HG03457 (cell line): ENCODE results near the gene DND1.
"Not testable (repeated sequence)": the region's sequence is repeated elsewhere in the genome, so short reads cannot be mapped to it uniquely, and the experiment has no call there.

ENCODE experiments used
- ATAC-seq: cut with Tn5 transposase; IDR thresholded peaks from one replicate; pipeline ENCODE4 v1.9.1; 2021; ENCODE audit warnings: moderate number of reproducible peaks; ENCODE audit not compliant: unreplicated experiment

DND1 gene

DNA sequence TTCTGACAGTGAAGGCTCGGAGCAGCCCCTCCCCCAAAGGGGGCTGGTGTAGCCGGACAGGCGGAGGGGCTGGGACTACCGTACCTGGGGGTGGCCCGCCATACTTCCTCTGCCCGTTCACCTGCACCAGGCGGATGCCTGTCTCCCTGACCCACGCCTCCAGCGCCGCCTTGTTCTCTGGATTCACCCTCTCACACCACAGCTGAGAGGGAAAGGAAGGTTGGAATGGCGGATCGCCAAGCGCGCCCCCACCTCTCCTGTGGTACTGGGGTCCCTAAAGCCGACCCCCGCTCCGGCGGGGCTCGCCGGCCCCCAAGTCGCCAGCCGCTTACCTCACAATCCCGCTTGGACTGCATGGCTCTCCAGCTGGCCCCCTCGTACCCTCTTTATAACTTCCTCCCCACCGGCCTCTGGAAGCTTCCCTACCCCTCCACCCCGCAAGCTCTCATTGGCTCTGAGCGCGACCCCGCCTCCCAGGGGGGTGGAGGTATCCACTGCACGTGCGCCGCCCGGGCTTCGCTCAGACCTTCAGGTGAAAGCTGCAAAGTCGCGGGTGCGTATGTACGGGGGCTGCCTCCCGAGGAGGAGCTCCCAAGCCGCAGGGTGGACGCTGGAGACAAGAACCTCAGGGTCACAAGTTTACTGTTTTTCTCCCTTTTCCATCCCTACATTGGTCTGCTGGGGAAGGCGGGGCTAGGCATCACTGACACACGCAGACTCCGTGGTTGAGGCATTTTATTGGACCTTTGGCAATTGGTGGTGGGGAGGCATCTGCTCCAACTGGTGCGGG is at the start of gene DND1:
Gene DND1 (minus strand): TSS at position 390 of the 790 bp plus-strand sequence. CDS start 34 bp downstream, at position 356.
- ATAC-seq, result no peak

DNA sequence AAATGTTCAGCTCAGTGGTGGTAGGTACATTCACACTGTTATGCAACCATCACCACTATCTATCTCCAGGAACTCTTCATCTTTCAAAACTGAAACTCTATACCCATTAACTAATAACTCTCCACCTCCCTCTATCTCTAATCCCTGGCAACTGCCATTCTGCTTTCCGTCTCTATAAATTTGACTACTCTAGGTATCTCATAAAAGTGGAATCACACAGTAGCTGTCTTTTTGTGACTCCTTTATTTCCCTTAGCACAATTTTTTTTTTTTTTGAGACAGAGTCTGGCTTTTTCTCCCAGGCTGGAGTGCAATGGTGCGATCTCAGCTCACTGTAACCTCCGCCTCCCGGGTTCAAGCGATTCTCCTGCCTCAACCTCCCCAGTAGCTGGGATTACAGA is 48.0 kb upstream of the DND1 start:
- not testable (repeated sequence) for ATAC-seq

DNA sequence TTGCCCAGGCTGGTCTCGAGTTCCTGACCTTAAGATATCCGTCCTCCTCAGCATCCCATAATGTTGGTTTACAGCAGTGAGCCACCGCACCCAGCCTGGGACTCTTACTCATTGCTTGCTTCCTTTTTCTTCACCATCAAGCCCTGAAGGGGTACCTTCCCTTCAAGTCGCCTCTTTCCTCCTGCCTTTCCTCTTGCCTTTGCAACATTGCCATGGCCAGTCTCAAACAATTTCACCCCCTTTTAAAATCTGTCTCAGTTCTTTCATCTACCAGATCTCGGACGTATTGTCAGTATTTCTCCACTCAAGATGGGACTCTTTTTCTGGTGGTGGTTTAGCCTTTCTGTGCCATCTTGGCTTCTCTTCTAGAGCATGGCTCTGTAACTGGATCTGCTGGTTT is 47.4 kb upstream of the DND1 start:
- not testable (repeated sequence) for ATAC-seq

DNA sequence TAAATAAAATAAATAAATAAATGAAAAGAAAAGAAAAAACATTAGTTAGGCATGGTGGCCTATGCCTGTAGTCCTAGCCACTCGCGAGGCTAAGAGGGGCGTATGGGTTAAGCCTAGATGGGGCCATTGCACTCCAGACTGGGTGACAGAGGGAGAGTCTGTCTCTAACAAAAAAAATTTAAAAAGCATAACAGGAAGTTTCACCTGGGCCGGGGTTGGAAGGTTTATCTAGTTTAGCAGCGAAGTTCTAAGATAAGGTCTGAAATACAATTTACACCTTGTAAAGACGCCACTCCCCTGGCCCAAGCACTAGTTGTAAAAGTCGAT is 44.9 kb upstream of the DND1 start:
- ATAC-seq, result no peak

DNA sequence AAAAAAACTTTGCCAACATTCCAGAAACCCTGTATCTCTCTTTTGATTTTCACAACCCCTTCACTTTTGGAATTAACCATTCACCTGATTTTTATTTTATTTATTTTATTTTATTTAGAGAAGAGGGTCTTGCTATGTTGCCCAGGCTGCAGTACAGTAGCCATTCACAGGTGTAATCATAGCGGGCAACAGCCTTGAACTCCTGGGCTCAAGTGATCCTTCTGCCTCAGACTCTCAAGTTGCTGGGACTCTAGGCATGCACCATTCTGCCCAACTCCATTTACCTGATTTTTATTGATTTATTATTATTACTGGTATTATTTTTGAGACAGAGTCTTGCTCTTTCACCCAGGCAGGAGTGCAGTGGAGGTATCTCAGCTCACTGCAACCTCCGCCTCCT is 42.9 kb upstream of the DND1 start:
- not testable (repeated sequence) for ATAC-seq

DNA sequence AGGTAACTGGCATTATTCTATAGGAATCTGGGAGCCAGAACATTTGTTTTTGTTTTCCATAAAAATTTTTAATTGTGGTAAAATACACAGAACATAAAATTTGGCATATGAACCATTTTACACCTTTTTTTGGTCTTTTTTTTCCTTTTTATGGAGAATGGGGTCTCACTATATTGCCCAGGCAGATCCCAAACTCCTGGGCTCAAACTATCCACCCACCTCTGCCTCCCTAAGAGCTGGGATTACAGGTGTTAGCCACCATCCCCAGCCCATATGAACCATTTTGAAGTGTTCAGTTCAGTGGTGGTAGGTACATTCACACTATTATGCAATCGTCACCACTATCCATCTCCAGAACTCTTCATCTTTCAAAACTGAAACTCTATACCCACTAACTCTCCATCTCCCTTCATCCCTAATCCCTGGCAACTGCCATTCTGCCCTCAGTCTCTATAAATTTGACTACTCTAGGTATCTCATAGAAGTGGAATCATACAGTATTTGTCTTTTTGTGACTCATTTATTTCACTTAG is 40.3 kb upstream of the DND1 start:
- no peak for ATAC-seq

DNA sequence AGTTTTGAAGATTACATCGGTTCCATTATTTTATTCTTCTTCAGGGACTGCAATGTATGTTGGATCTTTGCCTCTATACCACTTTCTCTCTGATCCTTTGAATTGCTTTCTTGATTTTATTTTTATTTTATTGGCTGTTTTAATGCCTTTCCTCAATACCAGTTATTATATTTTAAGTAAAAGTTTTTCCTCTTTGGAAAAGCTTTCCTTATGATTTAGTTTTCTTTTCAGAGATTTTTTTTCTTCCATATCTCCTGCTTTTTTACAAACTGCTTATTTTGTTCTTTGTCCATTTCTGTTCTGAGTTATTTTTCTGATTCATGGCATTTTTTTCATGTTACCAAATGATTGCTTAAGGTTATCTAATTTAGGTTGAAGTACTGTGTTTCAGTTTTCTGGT is 38.4 kb upstream of the DND1 start:
- no peak for ATAC-seq

DNA sequence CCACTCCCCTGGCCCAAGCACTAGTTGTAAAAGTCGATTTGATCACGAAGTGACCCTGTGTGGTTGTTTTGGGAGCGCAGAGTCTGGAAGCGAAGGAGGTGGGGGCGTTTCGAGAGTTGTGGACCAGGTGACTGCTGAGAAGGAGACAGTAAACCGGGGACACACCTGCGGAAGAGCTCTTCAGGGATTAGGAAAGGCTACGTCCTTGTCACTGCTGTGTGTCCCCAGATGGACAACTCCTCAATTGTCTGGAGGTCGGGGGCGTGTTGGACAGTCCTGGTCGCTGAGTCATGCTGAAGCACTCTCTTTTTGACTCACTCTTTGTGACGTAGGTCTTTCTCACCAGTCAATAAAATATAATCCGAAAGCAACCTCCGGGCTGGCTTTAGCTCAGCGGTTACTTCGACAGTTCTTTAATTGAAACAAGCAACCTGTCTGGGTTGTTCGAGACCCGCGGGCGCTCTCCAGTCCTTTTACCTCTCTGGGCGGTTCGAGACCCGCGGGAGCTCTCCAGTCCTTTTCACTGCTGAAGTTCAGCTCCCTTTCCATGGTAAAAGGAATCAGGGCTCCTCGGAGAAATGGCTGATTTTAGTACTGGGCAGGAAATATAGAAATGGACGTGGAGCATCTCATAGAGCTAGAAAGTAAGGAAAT is 37.6 kb upstream of the DND1 start:
- peak; percentile 89 for ATAC-seq

DNA sequence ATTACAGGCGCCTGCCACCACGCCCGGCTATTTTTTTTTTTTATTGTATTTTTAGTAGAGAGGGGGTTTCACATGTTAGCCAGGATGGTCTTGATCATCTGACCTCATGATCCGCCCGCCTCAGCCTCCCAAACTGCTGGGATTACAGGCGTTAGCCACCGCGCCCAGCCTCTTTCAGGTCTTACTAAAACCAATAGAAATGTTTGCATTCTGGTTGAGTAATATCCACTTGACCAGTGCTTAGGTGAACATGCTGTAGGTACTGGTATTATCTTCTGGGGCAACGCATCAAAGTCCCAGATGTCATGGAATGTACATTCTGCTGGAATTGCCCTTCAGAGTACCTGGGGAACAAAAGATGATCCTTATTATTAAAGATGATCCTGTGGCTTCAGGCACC is 35.4 kb upstream of the DND1 start:
- ATAC-seq, result not testable (repeated sequence)

DNA sequence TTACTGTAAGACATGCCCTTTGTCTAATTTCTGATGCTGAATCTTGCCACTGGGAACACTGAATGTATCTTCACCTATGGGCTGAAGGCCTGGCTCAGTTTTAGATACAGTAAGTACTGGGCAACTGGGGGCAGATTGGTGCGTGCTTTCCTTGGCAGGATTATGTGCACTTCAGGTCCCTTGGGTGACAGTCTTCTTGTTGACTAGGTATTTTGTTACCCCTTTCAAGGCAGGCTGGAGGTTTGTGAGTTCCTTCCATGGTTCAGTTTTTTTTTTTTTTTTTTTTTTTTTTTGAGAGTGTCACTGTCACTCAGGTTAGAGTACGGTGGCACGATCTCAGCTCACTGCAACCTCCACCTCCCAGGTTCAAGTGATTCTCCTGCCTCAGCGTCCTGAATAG is 34.4 kb upstream of the DND1 start:
- no peak for ATAC-seq

DNA sequence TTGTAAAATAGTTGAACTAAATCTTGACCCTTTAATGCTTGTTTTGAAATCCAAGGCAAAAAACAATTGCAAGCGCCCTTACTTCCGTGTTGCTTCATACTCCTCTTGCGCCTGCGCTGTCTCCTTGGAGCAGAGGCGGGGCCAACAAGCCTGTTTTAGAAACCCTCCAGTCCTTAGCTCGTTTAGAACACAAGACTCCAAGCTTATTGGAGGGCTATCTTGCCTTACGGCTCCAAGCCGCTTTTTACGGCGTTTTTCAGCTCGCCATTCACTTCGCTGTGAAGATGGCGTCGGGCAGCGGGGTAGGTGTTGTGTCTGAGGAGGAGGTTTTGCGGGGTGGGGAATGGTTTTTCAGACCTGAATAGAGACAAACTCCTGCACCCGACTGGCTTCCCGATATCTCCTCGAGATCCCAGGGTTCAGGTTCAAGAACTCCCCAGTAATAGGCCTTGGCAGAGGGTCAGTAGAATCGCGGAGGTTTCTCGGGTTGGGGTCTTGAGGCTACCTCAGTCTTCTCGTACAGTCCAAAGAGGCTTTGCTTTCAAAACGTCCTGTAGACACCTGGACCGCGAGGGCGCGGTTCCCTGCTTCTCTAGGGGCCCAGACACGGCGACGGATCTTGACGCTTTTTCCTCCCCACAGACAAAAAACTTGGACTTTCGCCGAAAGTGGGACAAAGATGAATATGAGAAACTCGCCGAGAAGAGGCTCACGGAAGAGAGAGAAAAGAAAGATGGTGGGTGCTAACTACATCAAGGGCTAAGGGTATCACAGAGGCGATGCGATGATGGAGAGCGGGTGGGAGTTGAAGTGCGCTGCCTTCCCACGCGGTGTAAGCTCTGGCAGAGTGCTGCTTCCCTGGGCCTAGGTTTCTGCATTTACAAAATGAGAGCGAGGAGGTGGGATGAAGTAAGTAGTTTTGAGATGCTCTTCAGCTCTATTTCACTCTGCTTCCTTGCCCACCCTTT is 27.1 kb upstream of the DND1 start, which contains the start of gene ZMAT2:
Gene ZMAT2 (plus strand): TSS at position 271 of the 968 bp plus-strand sequence. CDS start 14 bp downstream, at position 285.
- peak; percentile 85 for ATAC-seq

DNA sequence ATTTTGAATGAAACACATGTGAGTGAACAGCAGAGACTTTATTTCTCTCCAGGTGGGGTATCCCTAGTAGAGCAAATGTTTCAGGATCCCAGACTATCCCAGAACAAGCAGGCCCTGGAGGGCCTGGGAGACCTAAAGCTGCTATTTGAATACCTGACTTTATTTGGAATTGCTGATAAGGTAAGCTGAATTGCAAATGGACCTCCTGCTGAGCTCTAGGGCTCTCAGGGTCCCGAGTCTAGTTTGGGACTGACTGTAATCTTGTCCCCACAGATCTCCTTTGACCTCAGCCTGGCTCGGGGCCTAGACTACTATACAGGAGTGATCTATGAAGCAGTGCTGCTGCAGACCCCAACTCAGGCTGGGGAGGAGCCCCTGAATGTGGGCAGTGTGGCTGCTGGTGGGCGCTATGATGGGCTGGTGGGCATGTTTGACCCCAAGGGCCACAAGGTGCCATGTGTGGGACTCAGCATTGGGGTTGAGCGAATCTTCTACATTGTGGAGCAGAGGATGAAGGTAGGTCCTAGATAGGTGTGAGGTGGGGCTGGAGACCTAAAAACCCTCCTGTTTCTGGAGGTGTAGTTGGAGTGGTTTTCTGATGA is 23.6 kb upstream of the DND1 start:
- no peak for ATAC-seq

DNA sequence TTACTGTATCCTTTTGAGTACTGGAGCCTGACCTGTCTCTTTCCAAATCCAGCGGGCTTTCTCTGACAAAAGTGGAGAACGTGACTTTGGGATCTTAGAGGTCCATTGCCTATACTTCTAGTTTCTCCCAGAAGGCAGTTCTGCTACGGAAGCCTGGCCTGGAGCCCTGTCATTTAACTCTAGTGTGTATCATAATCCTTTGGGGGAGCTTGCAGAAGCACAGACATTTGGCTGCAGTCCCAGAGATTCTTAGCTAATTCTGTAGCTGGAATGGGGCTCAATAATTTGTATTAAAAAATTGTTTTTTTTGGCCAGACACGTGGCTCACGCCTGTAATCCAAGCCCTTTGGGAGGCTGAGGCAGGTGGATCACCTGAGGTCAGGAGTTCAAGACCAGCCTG is 20.9 kb upstream of the DND1 start:
- ATAC-seq, result no peak

DNA sequence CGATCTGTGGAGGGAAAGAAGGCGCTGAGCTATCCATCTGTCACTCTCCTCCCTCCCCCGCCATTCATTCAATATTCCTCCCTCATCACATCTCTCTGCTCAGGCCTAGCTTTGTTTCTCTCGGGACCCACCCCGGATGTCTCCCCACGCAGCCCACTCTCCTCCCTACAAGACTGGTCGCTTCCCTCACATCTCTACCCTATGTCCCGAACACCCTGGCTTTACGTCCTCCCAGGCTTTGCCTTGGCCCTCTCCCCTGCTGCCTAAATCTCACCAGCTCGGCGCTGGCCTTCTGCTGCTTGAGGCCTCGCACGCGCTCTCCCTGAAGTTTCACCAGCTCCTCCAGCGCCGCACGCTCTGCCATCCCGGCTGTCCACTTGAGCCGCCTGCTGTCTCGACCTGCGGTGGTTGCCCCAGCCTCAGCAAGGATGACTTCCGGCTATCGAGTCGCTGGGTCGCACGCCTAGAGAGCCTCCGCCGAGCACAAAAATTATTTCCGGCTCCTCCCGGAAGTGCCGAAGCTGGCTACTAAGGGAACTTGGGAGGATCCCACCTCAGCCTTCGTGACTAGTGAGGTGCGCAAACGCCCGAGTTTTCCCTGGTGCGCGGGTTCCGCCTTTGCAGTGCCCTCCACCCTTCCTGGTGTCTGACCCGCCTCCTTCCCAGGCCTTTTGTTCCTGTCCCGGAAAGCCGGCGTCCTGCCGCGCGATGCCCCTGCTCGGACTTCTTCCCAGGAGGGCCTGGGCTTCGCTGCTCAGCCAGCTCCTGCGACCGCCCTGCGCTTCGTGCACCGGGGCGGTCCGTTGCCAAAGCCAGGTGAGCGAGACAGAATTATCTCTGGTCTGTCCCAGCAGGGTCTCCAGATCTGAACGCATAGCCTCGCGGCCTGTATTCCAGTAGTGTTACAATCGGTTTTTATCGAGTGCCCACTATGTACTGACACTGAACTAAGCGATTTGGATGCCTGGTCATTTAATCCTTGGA is 17.9 kb upstream of the DND1 start, which contains the start of the genes HARS1 and HARS2:
Gene HARS1 (minus strand): TSS at position 430 of the 984 bp plus-strand sequence. CDS start 66 bp downstream, at position 364.
Gene HARS2 (plus strand): TSS at position 515 of the 984 bp plus-strand sequence. CDS start 194 bp downstream, at position 709.
- ATAC-seq, result peak; percentile 93

DNA sequence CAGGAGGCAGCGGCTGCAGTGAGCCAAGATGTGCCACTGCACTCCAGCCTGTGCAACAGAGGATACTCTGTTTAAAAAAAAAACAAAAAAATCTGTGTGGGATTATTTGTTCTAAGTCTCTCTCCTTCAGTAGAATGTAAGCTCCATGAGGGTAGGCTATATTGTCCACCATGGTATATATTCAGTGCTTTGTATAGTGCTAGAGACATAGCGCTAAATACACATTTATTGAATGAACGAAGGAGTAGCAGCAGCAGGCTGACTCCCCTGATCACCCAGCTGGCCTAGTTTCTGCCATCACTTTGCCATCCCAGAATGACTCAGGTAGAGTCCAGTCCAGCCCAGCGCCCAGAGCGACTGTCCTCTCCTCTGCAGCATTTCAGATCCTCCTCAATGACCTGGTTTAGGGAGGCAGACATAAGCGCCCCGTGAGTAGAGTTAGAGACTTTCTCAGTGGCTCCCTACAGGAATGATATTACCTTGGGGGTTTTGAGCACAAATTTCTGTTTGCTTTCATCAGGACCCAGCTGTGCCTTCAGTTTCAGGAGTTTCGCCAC is 17.1 kb upstream of the DND1 start:
- ATAC-seq, result peak; percentile 4

DNA sequence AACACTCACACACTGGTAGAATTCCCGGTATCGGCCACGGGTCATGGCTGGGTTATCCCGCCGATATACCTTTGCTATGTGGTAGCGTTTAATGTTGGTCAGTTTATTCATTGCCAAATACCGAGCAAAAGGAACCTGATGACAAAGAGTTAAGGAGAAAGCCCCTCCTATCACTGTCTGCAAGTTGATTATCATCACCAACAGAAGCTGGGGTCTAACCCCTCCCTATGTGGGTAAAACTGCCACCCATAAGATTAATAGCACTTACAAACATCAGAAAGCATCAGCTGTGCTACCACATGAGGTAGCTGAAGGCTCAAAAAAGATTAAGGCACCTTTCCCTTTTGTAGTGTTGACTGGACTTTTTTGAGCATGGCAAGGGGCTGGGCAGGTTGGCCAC is 5.6 kb upstream of the DND1 start:
- no peak for ATAC-seq

DNA sequence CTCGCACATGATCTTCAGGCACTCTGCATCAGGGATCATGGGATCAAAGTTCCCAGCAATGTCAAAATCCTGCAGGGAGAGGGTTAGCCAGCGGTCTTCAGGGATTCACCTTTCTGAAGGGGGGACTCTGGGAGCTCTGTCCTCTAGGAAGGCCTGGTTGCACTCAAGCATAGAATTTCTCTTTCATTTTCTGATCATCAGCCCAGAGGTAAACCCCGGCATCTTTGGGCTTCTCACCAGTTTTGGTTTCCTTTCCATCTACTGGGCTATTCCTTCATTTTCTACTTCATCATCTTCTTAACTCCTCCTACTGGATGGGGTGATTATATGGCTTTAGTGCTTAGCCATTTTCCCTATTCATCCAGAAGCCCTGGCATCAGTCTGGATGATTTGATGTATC is 4.6 kb upstream of the DND1 start:
- ATAC-seq, result no peak

DNA sequence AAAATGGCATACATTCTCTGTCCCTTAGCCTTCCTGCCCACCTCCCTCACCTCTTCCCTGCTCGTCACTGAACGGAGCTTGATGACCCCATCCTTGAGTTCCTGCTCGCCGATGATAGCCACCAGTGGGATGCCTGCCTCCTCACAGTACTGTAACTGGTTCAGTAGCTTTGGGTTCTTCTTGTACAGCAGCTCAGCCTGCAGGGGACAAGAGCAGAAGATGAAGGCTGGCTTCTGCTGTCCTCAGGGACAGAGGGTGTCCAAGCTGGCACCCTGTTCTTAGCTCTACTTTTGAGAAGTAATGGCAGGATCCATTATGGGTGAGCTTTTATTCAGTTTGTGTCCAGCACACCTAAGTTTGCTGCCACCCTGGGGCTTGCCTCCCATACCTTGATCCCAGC is 1.3 kb upstream of the DND1 start:
- ATAC-seq, result no peak

DNA sequence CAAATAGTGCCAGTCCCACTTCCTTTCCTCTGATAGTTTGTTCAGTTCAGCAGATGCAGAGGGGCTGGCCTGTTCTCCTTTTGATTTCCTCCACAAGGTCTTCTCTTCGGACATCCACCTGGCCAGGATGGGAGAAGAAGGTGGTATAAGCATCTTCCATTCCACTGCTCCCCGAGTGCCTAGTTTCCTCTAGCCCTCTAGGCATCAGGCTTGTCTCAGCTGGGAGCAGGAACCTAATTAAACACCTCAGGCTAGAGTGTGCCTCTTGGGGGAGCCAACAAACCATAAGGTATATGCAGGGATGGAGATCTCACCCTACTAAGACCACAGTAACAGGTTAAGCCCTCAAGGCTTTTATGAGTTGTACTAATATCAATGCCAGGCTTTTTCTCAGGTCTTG is 835 bp upstream of the DND1 start:
- ATAC-seq, result no peak
